ENCODE measurements around the gene YOD1.

The YOD1 gene

DNA sequence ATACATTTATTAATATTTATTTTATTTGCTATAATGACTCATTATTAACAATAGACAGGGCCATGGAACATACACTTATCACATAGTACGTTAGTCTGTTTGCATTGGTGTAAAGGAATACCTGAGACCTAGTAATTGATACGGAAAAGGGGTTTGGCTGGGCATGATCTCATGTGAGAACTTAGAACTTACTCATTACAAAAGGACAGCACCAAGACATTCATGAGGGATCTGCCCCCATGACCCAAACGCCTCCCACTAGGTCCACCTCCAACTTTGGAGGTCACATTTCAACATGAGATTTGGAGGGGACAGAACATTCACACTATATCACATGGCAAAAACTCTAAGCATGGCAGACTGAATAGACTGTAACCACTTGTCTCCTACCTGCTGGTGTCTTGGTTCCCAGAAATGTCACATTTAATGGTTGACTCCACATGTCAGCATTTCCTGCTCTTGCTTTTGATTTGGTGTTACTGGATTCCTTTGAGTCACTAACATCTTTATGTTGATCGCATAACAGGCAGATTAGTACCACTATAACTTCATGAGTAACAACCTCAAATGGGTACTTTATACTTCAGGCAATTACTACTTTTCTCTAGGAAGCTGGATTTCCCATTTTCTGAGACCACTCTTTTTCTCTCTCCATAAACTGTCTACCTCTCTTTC is 15.0 kb downstream of the YOD1 start:
- Histone ChIP-seq H3K27ac (replicated peaks) (no peak overlapping the region), H3K27me3 (ENCODE audit: insufficient read depth, poor library complexity, severe bottlenecking) (no peaks in the 10 kb centered on the region)
- no peak for DNase-seq (ENCODE audit: low read depth in 1 of 2, low spot score in 1 of 2)

DNA sequence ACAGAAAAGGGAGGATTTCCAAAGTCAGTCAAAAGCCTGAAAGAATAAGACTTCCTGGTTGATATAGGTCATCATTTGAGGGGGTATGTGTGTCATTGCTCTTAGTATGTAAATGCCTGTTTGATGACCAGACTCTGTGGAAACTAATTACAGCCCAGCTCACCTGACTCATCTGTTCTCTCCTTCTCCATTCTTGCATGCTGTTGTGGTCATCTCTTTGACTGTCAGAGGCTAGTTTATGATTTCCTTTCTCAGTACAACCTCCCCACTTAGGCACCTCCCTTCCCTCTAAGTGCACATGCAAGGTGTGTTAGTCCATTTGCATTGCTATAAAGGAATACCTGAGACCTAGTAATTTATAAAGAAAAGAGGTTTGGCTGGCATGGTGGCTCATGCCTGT is 16.0 kb downstream of the YOD1 start:
- no peak overlapping the region for H3K4me3 ChIP-seq (replicated peaks; ENCODE audit: insufficient read depth, low read length)
- no peak for DNase-seq (ENCODE audit: low read depth in 1 of 2, low spot score in 1 of 2)
- H3K27me3 ChIP-seq (ENCODE audit: insufficient read depth, poor library complexity, severe bottlenecking) = no peaks in the 10 kb centered on the region
- no peak overlapping the region for H3K27ac ChIP-seq (replicated peaks)
- TF ChIP-seq SPI1 (IDR thresholded peaks at IDR 0.05; ENCODE audit: borderline replicate concordance, low read depth) (no peak), GABPA (IDR thresholded peaks at IDR 0.05; ENCODE audit: low read depth) (no peak), POLR2AphosphoS5 (IDR thresholded peaks at IDR 0.05; ENCODE audit: low read depth) (no peak)
- TF ChIP-seq, protein P1, sequence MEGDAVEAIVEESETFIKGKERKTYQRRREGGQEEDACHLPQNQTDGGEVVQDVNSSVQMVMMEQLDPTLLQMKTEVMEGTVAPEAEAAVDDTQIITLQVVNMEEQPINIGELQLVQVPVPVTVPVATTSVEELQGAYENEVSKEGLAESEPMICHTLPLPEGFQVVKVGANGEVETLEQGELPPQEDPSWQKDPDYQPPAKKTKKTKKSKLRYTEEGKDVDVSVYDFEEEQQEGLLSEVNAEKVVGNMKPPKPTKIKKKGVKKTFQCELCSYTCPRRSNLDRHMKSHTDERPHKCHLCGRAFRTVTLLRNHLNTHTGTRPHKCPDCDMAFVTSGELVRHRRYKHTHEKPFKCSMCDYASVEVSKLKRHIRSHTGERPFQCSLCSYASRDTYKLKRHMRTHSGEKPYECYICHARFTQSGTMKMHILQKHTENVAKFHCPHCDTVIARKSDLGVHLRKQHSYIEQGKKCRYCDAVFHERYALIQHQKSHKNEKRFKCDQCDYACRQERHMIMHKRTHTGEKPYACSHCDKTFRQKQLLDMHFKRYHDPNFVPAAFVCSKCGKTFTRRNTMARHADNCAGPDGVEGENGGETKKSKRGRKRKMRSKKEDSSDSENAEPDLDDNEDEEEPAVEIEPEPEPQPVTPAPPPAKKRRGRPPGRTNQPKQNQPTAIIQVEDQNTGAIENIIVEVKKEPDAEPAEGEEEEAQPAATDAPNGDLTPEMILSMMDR (IDR thresholded peaks at IDR 0.05; ENCODE audit: insufficient read depth, low read length) = no peak
- TF ChIP-seq, protein P2, sequence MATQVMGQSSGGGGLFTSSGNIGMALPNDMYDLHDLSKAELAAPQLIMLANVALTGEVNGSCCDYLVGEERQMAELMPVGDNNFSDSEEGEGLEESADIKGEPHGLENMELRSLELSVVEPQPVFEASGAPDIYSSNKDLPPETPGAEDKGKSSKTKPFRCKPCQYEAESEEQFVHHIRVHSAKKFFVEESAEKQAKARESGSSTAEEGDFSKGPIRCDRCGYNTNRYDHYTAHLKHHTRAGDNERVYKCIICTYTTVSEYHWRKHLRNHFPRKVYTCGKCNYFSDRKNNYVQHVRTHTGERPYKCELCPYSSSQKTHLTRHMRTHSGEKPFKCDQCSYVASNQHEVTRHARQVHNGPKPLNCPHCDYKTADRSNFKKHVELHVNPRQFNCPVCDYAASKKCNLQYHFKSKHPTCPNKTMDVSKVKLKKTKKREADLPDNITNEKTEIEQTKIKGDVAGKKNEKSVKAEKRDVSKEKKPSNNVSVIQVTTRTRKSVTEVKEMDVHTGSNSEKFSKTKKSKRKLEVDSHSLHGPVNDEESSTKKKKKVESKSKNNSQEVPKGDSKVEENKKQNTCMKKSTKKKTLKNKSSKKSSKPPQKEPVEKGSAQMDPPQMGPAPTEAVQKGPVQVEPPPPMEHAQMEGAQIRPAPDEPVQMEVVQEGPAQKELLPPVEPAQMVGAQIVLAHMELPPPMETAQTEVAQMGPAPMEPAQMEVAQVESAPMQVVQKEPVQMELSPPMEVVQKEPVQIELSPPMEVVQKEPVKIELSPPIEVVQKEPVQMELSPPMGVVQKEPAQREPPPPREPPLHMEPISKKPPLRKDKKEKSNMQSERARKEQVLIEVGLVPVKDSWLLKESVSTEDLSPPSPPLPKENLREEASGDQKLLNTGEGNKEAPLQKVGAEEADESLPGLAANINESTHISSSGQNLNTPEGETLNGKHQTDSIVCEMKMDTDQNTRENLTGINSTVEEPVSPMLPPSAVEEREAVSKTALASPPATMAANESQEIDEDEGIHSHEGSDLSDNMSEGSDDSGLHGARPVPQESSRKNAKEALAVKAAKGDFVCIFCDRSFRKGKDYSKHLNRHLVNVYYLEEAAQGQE (IDR thresholded peaks at IDR 0.05; ENCODE audit: insufficient replicate concordance, low read depth) = no peak

More for the DNA sequence above, 15.0 kb downstream of the YOD1 start:
- no peak overlapping the region for H3K4me3 ChIP-seq (replicated peaks; ENCODE audit: insufficient read depth, low read length)
- TF ChIP-seq SPI1 (IDR thresholded peaks at IDR 0.05; ENCODE audit: borderline replicate concordance, low read depth) = no peak
- no peak for TF ChIP-seq POLR2AphosphoS5 (IDR thresholded peaks at IDR 0.05; ENCODE audit: low read depth)
- no peak for TF ChIP-seq GABPA (IDR thresholded peaks at IDR 0.05; ENCODE audit: low read depth)
- TF ChIP-seq, protein P1 (IDR thresholded peaks at IDR 0.05; ENCODE audit: insufficient read depth, low read length) = no peak
- TF ChIP-seq, protein P2 (IDR thresholded peaks at IDR 0.05; ENCODE audit: insufficient replicate concordance, low read depth) = no peak

DNA sequence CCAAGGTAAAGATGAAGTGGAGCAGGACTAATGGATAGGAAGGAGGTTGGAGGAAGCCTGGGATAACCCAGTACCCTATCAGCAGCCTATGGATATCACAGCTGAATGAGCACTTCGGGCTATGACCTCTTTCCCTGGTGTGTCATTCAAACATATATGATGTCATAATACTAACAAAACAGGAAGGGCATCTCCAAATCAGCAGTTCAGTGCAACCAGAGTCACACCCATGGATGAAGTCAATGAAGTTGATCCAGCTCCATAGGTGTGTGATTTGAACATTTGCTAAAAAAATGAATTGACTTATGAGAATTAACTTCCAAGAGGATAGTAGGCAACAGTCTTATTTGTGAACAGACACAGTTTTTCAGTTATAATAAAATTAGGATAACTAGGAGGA is 16.8 kb downstream of the YOD1 start:
- H3K27ac ChIP-seq (replicated peaks) = no peak overlapping the region
- DNase-seq (ENCODE audit: low read depth in 1 of 2, low spot score in 1 of 2) = no peak
- no peak overlapping the region for H3K4me3 ChIP-seq (replicated peaks; ENCODE audit: insufficient read depth, low read length)
- no peak for TF ChIP-seq POLR2AphosphoS5 (IDR thresholded peaks at IDR 0.05; ENCODE audit: low read depth)
- TF ChIP-seq, protein P2 (IDR thresholded peaks at IDR 0.05; ENCODE audit: insufficient replicate concordance, low read depth) = no peak
- no peak for TF ChIP-seq SPI1 (IDR thresholded peaks at IDR 0.05; ENCODE audit: borderline replicate concordance, low read depth)
- TF ChIP-seq GABPA (IDR thresholded peaks at IDR 0.05; ENCODE audit: low read depth) = no peak
- TF ChIP-seq, protein P1 (IDR thresholded peaks at IDR 0.05; ENCODE audit: insufficient read depth, low read length) = no peak
- H3K27me3 ChIP-seq (ENCODE audit: insufficient read depth, poor library complexity, severe bottlenecking) = no peaks in the 10 kb centered on the region
